Loucy (cell line): ENCODE results near the gene B4GALNT1.

Source experiments
- EZH2phosphoT487 ChIP-seq: fragments of 200-600 bp; IDR thresholded peaks from 2 replicates; pipeline ENCODE4 v1.6.1; 2018; ENCODE audit warnings: antibody characterized with exemption, mild to moderate bottlenecking, moderate library complexity, borderline replicate concordance
- TF ChIP-seq, protein P1 (sequence below): fragments of 200-600 bp; sonication (generic); conservative IDR thresholded peaks from 2 replicates; pipeline ENCODE4 v1.5.1; 2014; ENCODE audit warnings: mild to moderate bottlenecking, antibody characterized with exemption, low read length

DNA sequence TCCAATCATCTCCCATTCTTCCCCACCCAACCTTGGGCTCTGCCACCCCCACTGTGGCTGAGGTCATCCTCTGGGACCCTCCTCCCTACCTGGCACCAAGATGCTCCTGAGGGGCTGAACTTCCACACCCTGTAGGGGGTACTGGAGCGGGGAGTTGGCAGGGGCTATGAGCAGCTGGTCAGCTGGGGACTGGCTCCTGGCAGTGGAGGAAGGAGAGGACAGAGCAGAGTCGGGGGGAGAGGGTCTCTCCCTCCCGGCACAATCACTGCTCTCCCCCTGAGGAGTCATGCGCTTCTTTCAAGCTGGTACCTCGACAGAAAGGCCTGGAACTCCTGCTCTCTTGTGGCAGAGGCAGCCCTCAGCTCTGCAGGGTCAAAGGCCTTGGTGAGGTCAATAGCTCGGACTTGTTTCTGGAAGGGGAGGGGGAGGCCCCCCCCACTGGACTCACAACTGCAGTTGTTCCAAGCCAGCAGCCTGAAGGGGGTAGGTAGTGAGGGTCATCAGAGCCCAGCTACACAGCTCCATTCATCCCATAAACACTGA is 2.0 kb downstream of the B4GALNT1 start:
- TF ChIP-seq EZH2phosphoT487, result no peak
- TF ChIP-seq, protein P1, sequence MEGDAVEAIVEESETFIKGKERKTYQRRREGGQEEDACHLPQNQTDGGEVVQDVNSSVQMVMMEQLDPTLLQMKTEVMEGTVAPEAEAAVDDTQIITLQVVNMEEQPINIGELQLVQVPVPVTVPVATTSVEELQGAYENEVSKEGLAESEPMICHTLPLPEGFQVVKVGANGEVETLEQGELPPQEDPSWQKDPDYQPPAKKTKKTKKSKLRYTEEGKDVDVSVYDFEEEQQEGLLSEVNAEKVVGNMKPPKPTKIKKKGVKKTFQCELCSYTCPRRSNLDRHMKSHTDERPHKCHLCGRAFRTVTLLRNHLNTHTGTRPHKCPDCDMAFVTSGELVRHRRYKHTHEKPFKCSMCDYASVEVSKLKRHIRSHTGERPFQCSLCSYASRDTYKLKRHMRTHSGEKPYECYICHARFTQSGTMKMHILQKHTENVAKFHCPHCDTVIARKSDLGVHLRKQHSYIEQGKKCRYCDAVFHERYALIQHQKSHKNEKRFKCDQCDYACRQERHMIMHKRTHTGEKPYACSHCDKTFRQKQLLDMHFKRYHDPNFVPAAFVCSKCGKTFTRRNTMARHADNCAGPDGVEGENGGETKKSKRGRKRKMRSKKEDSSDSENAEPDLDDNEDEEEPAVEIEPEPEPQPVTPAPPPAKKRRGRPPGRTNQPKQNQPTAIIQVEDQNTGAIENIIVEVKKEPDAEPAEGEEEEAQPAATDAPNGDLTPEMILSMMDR, result no peak
